ENCODE results near the gene ANKFN1.

Gene ANKFN1

DNA sequence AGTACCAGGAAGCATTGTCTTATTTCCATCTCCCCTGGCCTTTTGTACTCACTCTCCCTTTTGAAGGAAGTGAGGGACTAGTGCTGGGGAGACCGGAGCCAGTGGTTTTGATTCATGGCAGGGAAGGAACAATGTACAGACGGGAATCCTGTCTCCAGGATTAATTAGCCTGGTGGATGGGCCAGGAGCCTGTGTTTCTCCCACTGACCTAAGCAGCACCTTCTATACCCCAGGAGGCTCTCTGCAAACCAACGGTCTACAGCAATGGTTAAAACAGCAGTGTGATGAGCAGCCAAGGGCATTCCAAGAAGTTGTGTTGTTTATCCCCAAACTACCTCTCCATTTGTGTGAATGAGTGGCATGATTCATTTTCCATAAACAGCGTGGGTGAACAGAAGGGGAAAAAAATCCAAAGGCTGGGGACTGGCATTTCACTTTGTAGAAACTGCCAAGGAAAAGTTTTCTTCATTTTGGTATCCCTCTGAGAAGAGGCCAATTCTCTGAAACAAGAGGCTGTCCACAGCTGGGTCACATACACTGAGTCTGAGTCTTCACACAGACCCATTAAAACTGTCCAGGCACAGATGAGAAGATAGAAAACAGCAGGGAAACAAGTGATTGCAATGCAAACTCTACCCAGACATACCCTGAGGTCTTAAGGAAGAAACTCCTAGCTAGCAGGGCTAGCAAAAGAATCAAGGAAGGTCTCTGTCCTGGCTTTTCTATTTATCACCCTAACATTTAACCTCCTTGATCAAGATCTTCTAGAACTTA is 18.1 kb downstream of the ANKFN1 start:
- no peak overlapping the region for H3K4me3 ChIP-seq (ENCODE audit: low read length)
- no peaks in the 10 kb centered on the region for H3K9me3 ChIP-seq (ENCODE audit: insufficient read depth, low read depth, low read length)
- no peaks in the 10 kb centered on the region for H3K36me3 ChIP-seq (ENCODE audit: insufficient read depth, low read depth, low read length)
- H3K27me3 ChIP-seq (ENCODE audit: insufficient read depth, low read length): no peaks in the 10 kb centered on the region
- no peak overlapping the region for H3K9ac ChIP-seq (ENCODE audit: low read depth, low read length)
- peaks cover 4% of the 10 kb centered on the region for H3K4me1 ChIP-seq (ENCODE audit: insufficient read depth, low read length)
- H3K27ac ChIP-seq (ENCODE audit: low read length): no peak overlapping the region

DNA sequence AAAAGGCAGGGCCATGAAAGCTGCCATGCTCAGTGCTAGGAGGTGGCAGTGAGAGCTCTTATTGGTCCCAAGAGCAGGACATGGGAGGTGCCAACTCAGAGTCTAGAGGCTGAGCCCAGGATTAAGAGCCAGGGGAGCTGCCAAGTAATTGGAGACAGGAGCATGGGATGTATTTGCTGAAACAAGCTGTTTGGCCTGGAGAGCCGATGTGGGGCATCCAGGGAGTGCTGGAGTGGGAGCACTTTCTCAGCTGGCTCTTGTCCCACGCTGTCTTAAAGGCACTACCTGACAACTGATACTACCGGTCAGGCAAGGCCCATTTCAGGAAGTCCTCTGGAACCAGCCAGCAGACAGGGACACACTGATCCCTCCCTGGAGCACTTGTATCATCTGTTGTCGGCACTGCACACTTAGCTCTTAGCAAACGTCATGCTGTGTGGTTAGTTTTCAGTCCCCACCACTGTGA is 19.3 kb downstream of the ANKFN1 start:
- Histone ChIP-seq H3K27me3 (ENCODE audit: insufficient read depth, low read length) (no peaks in the 10 kb centered on the region), H3K9me3 (ENCODE audit: insufficient read depth, low read depth, low read length) (no peaks in the 10 kb centered on the region), H3K4me1 (ENCODE audit: insufficient read depth, low read length) (peaks cover 2% of the 10 kb centered on the region), H3K4me3 (ENCODE audit: low read length) (no peak overlapping the region), H3K27ac (ENCODE audit: low read length) (no peak overlapping the region), H3K36me3 (ENCODE audit: insufficient read depth, low read depth, low read length) (no peaks in the 10 kb centered on the region), H3K9ac (ENCODE audit: low read depth, low read length) (no peak overlapping the region)

DNA sequence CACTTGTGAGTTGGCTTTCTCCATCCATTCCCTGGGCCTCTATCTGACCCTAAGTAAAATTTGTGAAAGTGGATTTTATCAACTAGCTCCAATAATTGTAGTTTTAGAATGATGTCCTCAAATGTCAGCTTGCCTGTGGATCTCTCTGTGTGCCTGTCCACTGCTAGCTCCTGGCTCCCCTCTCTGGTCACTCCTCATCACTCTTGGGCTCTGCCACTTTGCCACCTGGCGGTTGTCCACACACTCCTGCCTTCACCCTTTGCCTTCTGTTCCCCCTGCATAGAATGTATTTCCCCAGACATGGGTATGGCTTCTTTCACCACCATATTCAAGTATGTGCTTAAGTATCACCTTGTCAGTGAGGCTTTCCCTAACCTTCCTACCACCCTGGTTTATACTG is 19.8 kb downstream of the ANKFN1 start:
- no peaks in the 10 kb centered on the region for H3K27me3 ChIP-seq (ENCODE audit: insufficient read depth, low read length)
- H3K27ac ChIP-seq (ENCODE audit: low read length): no peak overlapping the region
- H3K9ac ChIP-seq (ENCODE audit: low read depth, low read length): no peak overlapping the region

DNA sequence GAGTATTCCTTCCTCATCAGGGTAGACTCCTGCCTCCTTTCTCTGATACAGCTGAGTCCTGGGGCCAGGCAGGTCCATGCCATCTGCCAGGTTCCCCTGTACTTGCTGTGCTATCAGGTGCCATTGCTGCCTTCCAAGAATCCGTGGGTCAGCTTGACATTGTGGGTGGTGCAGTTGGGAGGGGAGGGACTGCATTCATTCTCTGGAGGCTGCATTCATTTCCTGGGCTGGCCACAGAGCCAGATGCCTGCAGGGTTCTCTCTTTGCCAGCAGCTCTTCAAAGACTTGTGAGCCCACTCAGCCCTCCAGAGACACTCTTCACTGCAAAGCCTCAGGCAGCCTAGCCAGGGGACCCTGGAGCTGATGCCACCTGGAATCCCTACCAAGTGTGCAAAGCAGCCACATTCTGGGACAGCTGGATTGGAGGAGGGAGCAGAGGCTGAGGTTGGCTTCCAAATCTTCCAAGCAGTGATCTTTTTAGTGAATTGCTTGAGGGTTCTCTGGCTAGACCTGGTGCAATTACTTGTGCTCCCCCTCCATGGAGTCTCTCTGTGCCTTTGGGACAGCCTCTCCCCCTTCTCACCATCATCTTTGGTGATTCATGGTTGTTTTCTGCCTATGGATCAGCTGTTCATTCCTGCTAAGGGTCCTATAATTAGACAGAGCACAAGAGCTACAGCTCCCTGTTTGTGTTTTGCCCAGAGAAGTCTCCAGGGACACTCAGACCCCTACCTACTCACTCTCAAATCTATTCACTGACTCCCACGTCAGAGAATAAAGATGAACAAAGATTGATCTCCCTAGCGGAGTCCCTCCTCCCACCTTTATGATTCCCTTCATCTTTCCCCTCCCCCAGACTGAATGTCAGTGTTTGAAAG is 20.9 kb downstream of the ANKFN1 start:
- Histone ChIP-seq H3K4me1 (ENCODE audit: insufficient read depth, low read length) (no peaks in the 10 kb centered on the region; the same call in 1 of the 2 replicates), H3K4me3 (ENCODE audit: low read length) (no peak overlapping the region), H3K9me3 (ENCODE audit: insufficient read depth, low read depth, low read length) (no peaks in the 10 kb centered on the region), H3K9ac (ENCODE audit: low read depth, low read length) (no peak overlapping the region), H3K36me3 (ENCODE audit: insufficient read depth, low read depth, low read length) (no peaks in the 10 kb centered on the region), H3K27me3 (ENCODE audit: insufficient read depth, low read length) (no peaks in the 10 kb centered on the region), H3K27ac (ENCODE audit: low read length) (no peak overlapping the region)

More for the DNA sequence above, 19.8 kb downstream of the ANKFN1 start:
- H3K36me3 ChIP-seq (ENCODE audit: insufficient read depth, low read depth, low read length): no peaks in the 10 kb centered on the region
- H3K9me3 ChIP-seq (ENCODE audit: insufficient read depth, low read depth, low read length): no peaks in the 10 kb centered on the region
- no peak overlapping the region for H3K4me3 ChIP-seq (ENCODE audit: low read length)
- no peaks in the 10 kb centered on the region; the same call in 1 of the 2 replicates for H3K4me1 ChIP-seq (ENCODE audit: insufficient read depth, low read length)

DNA sequence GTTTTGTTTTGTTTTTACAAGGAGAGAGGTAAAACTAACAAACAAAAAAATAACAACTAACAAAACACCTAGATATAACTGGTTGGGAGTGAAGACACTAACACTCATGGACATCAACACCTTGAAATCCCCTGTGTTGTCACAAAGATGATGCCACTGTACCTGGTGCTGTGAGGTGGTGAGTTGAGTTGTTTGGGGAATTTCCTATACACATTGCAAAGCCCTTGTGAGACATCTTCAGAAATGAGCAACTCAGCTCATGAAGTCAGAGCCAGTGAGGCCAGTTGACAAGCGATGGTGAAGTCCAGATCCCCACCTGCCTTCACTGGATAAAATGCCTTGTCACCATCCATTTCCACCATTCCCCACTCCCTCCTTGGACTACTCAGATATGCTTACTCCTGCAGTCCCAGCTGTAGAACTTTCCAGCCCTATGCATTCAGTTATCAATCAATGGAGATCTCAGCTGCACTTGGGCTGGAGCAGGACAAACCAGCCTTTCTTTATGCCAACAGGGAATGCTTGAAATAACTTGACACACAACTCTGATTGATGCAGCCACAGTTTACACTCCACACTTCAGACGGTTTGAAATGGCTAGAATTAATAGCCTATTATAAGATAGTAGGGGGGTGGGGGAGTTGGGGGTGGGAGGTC is 22.2 kb downstream of the ANKFN1 start:
- Histone ChIP-seq H3K27ac (ENCODE audit: low read length) (no peak overlapping the region), H3K27me3 (ENCODE audit: insufficient read depth, low read length) (no peaks in the 10 kb centered on the region), H3K36me3 (ENCODE audit: insufficient read depth, low read depth, low read length) (no peaks in the 10 kb centered on the region), H3K4me1 (ENCODE audit: insufficient read depth, low read length) (no peaks in the 10 kb centered on the region; the same call in 1 of the 2 replicates), H3K9me3 (ENCODE audit: insufficient read depth, low read depth, low read length) (no peaks in the 10 kb centered on the region), H3K9ac (ENCODE audit: low read depth, low read length) (no peak overlapping the region), H3K4me3 (ENCODE audit: low read length) (no peak overlapping the region)

DNA sequence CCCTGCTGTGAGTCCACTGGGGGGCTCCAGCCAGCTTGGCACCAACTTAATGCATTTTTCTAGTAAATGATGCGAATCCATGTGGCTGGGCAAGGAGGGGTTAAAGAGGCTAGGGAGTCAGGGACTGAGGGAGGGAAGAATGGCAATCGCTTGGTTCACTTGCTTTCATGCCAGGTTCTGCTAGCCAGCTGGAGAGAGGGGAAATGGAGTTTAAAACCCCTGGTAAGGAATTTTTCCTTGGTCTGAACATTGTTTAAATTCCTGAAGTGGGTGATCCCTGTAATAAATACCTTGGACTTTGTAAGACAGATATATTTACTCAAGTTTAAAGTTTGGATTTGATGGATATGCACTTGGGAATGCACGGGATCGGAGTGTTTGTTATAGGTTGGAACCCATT is 22.8 kb downstream of the ANKFN1 start:
- Histone ChIP-seq H3K27ac (ENCODE audit: low read length) (no peak overlapping the region), H3K36me3 (ENCODE audit: insufficient read depth, low read depth, low read length) (no peaks in the 10 kb centered on the region), H3K4me1 (ENCODE audit: insufficient read depth, low read length) (no peaks in the 10 kb centered on the region; the same call in 1 of the 2 replicates), H3K9ac (ENCODE audit: low read depth, low read length) (no peak overlapping the region), H3K27me3 (ENCODE audit: insufficient read depth, low read length) (no peaks in the 10 kb centered on the region), H3K4me3 (ENCODE audit: low read length) (no peak overlapping the region), H3K9me3 (ENCODE audit: insufficient read depth, low read depth, low read length) (no peaks in the 10 kb centered on the region)

DNA sequence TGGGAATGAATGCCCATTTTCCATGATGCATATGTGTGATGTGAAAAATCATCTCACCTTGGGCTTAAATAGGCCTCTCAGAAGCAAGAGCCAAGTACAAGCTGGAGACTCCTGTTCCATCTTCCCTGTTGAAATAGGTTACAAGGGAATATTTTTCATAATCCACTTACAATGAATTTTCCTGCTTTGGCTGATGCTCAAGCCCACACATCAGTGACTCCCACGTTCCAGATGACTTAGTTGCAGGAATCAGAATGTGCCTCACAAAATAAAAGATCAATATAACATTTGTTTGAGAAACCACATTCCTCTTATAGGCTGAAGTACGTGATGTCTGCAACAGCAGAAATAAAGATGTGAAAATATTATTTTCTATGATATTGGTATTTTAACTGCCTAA is 24.1 kb downstream of the ANKFN1 start:
- H3K9ac ChIP-seq (ENCODE audit: low read depth, low read length): no peak overlapping the region
- H3K27me3 ChIP-seq (ENCODE audit: insufficient read depth, low read length): no peaks in the 10 kb centered on the region
- no peaks in the 10 kb centered on the region for H3K36me3 ChIP-seq (ENCODE audit: insufficient read depth, low read depth, low read length)
- no peak overlapping the region for H3K27ac ChIP-seq (ENCODE audit: low read length)
- no peaks in the 10 kb centered on the region for H3K9me3 ChIP-seq (ENCODE audit: insufficient read depth, low read depth, low read length)
- no peak overlapping the region for H3K4me3 ChIP-seq (ENCODE audit: low read length)
- H3K4me1 ChIP-seq (ENCODE audit: insufficient read depth, low read length): no peaks in the 10 kb centered on the region; the same call in 1 of the 2 replicates

DNA sequence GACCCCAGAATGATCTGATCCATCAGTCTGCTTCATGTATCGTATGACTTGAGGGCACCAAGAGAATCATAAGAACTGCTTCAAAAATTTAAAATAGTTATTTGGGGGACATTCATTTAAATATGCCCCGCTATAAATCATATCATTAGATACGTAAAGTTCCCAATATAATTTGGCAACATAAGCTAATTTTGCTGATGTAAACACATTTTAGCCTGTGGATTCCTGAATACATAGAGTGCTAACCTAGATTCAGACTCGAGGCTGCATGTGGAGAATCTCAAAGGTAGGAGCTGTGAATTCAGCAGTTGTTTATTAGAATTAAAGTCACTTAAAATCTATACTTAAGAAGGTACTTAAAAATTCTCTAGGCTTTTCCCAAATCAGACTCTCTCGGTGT is 24.9 kb downstream of the ANKFN1 start:
- Histone ChIP-seq H3K9me3 (ENCODE audit: insufficient read depth, low read depth, low read length) (no peaks in the 10 kb centered on the region), H3K36me3 (ENCODE audit: insufficient read depth, low read depth, low read length) (no peaks in the 10 kb centered on the region), H3K27ac (ENCODE audit: low read length) (no peak overlapping the region), H3K4me1 (ENCODE audit: insufficient read depth, low read length) (no peaks in the 10 kb centered on the region; the same call in 1 of the 2 replicates), H3K9ac (ENCODE audit: low read depth, low read length) (no peak overlapping the region), H3K4me3 (ENCODE audit: low read length) (no peak overlapping the region), H3K27me3 (ENCODE audit: insufficient read depth, low read length) (no peaks in the 10 kb centered on the region)

DNA sequence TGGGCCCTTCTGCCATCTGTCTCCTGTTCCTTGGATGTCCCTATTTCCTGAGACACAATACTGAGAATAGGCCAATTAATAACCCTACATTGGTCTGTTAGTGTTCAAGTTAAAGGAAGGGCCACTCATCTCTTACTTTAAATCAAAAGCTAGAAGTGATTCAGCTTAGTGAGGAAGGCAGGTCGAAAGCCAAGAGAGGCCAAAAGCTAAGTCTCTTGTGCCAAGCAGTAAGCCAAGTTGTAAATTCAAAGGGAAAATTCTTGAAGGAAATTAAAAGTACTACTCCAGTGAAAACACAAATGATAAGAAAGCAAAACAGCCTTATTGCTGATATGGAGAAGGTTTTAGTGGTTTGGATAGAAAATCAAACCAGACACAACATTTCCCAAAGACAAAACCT is 28.8 kb downstream of the ANKFN1 start:
- Histone ChIP-seq H3K9ac (ENCODE audit: low read depth, low read length) (no peak overlapping the region), H3K27ac (ENCODE audit: low read length) (no peak overlapping the region), H3K4me3 (ENCODE audit: low read length) (no peak overlapping the region), H3K27me3 (ENCODE audit: insufficient read depth, low read length) (no peaks in the 10 kb centered on the region), H3K4me1 (ENCODE audit: insufficient read depth, low read length) (no peaks in the 10 kb centered on the region), H3K9me3 (ENCODE audit: insufficient read depth, low read depth, low read length) (no peaks in the 10 kb centered on the region), H3K36me3 (ENCODE audit: insufficient read depth, low read depth, low read length) (no peaks in the 10 kb centered on the region)

DNA sequence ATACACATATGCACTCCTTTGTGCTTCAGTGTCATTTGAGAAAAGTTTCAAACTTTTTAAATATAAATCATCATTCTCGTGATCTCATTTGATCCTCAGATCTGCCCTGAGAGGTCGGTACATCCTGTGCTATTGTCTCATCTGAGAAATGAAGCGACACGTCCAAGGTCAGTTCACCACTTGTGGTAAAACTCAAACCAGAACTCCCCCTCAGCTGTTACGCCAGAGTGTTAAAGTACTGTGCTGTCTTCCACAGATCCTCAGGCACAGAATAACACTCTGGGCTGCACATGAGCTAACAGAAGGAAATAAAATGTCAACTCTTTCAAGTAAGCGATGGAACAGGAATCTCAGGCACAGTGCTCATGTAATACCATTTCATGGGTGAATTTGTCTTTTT is 31.4 kb downstream of the ANKFN1 start:
- no peak overlapping the region for H3K4me3 ChIP-seq (ENCODE audit: low read length)
- H3K36me3 ChIP-seq (ENCODE audit: insufficient read depth, low read depth, low read length): no peaks in the 10 kb centered on the region
- no peaks in the 10 kb centered on the region for H3K9me3 ChIP-seq (ENCODE audit: insufficient read depth, low read depth, low read length)
- no peak overlapping the region for H3K9ac ChIP-seq (ENCODE audit: low read depth, low read length)
- H3K4me1 ChIP-seq (ENCODE audit: insufficient read depth, low read length): no peaks in the 10 kb centered on the region
- no peaks in the 10 kb centered on the region for H3K27me3 ChIP-seq (ENCODE audit: insufficient read depth, low read length)
- no peak overlapping the region for H3K27ac ChIP-seq (ENCODE audit: low read length)

DNA sequence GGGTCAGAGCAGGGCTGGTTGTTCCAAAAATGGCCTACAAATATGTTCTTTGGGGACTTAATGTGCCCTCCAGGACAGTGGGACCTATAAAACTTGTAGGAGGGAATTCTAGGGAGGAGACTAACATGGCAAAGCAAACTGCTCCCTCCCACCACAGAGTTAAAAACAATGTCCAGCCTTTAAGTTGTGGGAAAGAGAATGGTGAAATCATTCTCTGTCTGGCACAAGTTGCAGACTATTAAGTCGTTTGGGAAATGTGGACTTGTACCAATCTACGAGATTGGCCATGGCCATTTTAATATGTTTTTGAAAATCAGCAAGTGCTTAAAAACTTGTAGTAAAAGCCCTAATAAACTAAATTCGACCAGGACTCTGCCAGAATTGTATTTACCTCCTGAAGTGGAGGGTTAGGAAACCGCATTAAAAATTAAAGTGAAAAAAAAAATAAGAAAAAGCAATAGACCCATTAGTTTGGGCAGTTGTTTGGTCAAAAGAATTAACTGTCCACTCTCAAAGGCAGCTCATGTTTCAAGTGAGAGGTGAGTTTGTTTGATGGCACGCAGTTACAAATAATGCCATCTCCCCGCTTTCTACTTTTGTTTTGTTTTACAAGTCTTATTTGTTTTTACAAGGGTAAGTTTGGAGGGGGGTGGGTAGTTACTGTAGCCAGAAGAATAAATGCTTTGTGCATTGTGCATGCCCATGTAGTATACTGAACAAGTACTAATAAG is 32.4 kb downstream of the ANKFN1 start:
- H3K4me1 ChIP-seq (ENCODE audit: insufficient read depth, low read length): no peaks in the 10 kb centered on the region

More for the DNA sequence above, 32.4 kb downstream of the ANKFN1 start:
- Histone ChIP-seq H3K9me3 (ENCODE audit: insufficient read depth, low read depth, low read length) (no peaks in the 10 kb centered on the region), H3K4me3 (ENCODE audit: low read length) (no peak overlapping the region), H3K27ac (ENCODE audit: low read length) (no peak overlapping the region), H3K9ac (ENCODE audit: low read depth, low read length) (no peak overlapping the region), H3K27me3 (ENCODE audit: insufficient read depth, low read length) (no peaks in the 10 kb centered on the region), H3K36me3 (ENCODE audit: insufficient read depth, low read depth, low read length) (no peaks in the 10 kb centered on the region)

All from iPS-20b (cell line).